IPS-NIHi7 (cell line): ENCODE measurements around the gene ZBTB12.

ENCODE experiments used
- DNase-seq: peaks from one replicate; pipeline ENCODE4 v3.0.0; 2012; ENCODE audit warnings: mixed read lengths; ENCODE audit errors: extremely low spot score

The ZBTB12 gene

DNA sequence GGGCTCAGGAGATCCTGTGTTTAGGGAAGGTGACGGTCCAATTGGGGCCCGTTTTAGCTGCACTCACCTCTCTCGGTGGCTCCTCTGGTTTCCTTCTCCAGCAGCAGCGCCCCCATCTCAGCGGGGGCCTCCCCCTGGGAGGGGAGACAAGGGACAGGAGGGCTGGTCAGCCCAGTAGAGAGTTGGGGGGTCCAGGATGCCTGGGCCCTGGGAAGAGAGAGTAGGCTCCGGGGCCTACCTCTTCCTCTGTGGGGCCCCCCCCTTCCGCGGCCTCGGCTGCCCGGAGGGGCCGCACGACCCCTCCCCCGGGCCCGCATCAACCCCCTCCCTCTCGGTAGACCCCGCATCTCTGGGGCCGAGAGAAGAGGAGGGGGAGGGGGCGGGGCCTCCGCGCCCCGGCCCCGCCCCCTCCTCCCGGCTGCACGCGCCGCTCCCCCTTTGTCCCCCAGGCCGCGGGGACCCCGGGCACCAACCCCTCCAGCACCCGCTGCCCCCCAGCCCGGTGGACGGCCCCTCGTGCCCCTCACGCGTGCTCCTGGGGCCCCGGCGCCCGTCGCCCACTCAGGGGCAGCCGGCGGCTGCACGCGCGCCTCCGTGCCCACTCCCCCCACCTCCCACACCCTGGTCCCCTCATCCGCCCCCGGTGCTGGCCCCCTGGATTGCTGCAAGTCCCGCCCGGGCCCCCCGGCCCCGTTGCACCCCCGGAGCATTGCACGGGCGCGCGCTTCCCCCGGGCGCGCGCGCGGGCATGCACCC, 4.9 kb downstream of the ZBTB12 start:
- peak; percentile 71 for DNase-seq

DNA sequence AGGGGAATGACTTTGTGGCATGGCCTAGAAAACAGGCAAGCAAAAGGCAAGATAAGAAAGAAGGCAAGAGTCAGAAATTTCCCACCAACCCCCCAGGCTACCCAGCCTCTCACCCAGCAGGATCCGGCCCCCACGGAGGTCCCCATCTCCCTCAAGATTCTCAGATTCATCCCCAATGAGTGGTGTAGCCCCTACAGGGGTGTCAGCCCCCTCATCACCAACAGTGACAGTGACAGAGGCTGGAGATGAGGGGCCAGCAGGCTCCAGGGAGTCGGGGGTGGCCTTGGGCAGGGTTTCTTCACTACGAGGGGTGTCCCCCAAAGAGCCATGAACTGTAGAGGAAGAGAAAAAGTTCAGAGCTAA, 5.4 kb downstream of the ZBTB12 start:
- no peak for DNase-seq

DNA sequence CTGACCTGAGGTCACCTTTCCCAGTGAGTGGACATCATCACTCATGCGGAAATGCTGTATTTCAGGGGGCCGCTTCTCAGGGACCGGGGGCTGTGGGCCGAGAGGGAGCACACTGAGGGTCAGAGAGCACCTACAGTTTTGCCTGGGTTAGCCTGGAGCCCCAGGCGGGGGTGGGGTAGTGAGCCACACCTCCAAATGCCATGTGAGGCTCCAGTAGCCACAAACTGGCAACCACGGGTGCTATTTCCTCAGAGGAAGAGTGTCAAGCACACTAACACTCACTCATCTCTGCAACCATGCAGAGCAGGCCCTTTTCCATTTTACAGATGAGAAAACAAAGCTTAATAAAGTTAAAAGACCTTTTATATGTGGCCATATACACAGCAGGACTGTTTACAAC, 9.1 kb downstream of the ZBTB12 start:
- DNase-seq: no peak

DNA sequence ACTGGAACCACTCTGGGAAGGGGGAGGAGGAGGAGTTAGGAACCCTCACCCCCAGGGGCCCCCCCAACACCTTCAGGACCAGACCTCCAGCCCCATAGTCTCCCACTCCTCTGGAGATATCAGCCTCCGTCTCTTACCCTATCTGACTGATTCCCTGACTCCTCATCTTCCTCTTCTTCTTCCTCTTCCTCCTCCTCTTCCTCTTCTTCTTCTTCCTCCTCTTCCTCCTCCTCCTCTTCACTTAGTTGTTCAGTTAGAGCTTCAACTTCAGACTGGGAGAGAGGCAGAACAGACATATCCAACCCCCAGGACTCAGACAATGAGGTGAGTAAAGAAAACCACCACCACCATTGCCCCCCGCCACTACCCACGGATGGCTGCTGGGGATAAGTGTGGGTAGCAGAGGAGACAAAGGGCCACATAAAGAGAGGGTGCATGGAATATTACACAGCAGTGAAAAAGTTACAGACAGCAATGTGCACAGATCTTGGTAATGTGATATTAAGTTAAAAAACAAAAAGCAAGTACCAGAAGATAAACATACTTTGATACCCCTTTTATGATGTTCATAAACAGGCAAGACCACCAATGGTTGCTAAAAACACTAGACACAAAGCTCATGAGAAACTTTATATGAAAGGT, 12.4 kb downstream of the ZBTB12 start:
- DNase-seq: peak; percentile 7

DNA sequence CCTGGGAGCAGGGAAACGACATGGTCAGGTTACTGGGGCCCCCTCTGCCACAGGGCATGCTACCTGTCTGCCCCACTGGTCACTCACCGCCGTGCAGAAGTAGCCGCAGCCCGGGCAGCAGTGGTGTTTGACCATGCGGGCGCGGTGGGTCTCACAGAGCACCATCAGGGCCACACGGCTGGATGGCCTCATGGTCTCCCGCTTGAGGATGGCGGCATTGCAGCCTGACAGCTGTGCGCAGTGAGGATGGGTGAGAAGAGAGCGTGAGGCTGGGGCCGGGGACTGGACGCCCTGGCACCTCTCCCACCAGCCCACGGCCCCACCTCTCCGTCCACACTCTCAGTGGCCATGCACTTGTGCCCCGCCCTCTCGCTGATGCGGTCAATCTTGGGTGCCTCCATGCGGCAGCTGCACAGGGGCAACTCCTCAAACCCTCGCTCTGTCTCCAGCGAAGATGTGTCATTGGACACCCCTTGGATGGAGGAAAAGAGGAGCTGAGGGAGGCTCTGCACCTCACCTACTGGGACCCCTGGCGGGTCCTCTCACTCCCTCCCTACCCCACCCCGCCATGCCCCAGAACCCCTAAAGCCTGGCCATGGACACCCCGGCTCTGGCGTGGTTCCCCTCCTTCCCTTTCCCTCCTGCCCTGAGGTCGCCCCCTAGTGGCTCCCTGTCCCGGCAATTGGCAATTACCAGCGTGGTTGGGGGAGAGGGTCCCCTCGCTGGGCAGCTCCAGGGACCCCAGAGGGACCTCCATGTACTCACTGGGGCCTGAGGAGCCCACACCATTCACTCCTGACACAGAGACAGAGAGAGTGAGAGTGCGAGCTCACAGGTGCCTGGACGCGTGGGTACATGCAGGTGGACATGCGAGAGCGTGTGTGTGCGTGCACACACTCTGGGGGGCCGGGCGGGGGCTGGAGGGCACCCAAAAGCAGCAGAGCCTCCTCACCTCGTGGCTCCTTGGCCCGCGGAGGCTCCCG, 13.3 kb downstream of the ZBTB12 start:
- DNase-seq: peak; percentile 71

DNA sequence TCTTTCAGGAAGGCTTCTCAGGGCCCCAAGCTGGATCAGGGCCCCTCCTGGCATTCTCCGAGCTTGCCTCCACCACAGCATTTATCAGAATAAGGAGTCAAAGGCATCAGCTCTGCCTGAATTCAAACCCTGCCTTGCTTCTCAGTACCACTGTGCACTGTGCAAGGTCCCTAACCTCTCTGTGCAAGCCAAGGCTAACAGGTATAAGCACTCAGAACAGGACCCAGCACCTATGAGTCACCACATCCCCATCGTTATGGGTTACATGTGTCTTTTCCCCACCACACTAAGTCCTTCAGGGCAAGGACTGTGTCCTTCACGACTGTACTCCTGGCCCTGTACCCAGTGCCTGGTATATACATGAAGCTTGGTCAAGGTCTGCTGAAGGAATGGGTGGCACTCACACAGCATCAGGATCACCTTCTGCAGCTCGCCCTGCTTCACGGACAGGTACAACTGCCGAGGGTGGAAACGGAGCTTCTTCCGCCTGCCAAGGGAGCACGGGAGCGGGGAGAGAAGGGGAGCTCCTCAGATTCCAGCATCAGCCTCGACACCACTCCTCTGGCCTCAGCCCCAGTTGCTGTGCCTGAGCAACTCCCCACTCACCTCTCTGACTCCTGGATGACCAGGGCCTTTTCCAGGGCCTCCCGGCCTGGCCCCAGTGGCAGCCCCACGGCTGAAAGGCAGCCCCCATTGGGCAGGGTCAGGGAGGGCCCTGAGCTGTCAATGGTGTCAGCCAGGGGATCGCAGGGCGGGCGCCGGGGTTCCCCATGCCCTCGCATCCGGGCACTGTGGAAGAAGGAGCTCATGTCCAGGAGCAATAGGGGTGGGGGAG, 14.5 kb downstream of the ZBTB12 start:
- DNase-seq: no peak

DNA sequence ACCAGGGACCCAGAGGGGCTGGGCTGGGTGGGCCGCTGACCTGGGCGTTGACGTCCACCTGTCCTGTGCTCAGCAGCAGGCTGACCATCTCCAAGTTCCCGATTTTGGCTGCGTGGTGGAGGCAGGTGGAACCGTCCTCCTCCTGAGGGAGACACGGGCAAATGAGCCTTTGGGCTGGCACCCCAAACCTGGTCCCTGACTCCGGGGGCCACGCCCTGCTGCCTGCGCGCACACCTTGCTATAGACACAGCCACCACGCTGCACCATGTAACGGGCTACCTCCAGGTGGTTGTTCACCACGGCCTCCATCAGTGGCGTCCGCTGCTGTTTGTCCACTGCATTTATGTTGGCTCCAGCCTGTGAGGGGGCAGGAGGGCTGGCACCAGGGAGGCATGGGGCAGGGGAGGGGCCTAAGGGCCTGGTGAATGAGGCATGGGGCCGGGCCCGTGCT, 15.3 kb downstream of the ZBTB12 start:
- no peak for DNase-seq

DNA sequence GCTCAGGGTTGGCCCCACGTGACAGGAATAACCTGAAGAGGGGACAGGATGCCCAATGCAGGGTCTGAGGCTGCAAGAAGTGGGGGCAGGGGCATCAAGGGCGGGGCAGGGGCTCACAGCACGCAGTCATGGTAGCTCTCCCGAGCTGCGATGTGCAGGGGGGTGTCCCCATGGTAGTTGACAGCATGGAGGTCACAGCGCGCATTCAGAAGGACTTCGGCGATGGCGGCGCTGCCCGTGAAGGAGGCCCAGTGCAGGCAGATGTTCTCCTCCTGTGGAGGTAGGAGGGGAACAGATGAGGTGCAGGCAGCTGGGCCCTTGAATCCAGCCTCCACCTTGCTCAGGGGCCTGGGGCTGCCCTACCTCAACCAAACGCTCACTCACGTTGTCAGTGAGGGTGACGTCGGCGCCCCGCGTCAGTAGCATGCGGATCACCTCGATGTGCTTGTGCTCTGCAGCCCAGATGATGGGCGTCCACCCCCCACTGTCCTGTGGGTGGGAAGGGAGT, 17.3 kb downstream of the ZBTB12 start:
- DNase-seq: no peak

DNA sequence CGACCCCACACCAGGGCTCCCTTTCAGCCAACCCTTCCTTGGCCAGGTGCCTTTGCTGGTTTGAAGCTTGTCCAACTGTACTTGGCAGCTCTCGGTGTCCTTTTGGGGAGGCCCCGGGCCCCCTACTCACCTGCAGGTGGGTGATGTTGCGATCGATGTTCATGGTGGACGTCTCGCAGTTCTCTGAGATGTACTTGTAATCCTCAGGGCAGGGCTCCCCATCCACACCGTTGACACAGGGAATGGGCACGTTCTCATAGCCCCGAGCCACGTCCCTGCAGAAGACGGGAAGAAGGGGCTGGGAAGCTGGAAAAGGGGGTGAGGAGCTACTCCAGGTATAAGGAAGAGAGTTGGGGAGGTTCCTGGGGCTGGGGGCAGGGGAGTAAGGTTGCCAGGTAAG, 18.2 kb downstream of the ZBTB12 start:
- no peak for DNase-seq

DNA sequence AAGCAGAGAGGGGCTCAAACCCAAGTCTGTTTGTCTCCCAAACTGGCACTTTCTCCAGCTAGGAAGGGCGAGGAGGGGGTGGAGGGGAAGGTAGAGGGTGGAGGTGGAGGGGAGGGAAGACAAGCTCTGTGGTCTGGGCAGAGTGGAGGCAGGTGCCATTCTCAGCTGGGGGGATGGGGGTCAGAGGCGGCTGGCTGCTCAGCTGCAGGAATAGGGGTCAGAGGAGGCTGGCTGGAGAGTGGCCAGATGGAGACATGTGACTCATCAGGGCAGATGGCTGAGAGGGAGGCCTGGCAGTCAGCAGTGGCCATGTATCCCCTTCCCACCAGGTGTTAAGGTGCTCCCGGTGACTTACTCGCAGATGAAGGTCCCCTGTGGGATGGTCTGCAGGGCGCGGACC, 19.5 kb downstream of the ZBTB12 start:
- DNase-seq: no peak

DNA sequence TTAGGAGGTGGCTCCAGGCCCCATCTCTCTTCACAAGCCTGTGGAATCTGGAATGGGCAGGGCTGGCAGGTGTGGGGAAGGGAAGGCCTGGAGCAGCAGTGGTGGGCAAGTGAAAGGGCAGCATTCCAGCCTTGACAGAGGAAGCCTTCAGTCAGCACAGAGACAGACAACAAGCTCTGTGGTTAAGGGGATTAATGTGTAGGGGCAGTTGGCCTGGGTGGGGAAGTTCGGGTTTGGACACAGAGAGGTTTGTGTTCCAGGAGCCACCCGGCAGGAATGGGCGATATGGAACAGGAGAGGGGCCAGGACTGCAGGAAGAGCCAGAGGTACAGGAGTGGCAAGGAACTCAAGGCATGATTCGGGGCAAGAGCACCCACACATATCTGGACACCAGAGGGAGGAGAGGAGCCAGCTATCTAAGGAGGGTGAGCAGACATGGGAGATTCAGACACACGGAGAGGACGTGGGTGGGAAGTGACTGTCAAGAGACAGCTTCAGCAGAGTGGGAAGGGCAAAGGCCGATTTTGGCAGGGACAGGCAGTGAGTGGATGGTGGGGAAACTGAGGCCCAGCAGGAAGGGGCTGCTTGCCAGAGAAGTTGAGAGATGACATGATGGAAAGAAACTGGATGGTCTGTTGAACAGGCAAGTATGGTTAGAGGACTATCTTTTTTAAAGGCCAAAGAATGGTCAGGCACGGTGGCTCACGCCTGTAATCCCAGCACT, 20.6 kb downstream of the ZBTB12 start:
- no peak for DNase-seq

DNA sequence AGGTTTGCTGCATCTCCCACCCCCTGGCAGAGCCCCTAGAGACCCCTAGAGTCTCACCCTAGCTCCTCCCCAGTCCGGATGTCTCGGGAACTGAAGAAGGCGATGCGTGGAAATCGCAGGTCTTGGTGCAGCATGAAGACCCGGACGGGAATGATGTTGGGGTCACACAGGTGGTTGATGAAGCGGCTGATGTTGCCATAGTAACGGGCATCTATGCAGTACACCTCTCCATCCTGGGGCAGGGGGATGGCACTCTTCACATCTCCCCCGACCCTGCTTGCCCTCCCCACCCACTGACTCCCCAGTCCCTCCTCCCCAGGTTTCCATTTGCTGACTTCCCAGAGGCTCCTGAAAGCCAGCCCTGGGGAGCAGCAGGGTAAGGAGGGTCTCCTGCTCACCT, 21.3 kb downstream of the ZBTB12 start:
- no peak for DNase-seq

DNA sequence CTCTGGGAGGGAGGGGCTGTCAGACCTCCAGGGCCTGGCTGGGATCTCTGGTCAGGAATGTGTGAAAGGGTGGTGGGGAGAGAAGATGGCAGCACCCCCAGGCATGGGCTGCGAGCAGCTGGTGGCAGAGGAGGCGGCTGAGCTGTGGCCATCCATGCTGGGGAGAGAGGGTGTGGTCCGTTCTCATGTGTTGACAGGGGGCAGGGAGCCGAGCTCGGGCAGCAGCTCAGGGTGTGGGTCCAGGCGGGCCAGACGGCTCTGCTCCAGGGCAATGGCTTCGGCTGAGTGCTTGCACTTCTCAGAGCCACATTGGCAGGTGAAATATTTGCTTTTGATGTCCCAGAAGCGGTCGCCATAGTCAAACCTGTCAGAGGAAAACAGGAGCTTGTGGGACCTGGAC, 22.0 kb downstream of the ZBTB12 start:
- no peak for DNase-seq

DNA sequence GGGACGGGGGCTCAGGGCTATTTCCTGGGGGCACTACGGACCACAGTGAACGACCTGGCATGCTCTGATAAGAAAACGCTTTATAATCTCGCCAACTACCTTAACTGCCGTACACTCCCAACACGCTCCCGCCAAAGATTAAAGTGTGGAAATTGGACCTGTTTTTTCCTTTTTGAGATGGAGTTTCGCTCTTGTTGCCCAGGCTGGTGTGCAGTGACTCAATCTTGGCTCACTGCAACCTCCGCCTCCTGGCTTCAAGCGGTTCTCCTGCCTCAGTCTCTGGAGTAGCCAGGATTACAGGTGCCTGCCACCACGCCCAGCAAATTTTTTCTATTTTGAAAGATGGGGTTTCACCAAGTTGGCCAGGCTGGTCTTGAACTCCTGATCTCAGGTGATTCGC, 22.7 kb downstream of the ZBTB12 start:
- DNase-seq: no peak

DNA sequence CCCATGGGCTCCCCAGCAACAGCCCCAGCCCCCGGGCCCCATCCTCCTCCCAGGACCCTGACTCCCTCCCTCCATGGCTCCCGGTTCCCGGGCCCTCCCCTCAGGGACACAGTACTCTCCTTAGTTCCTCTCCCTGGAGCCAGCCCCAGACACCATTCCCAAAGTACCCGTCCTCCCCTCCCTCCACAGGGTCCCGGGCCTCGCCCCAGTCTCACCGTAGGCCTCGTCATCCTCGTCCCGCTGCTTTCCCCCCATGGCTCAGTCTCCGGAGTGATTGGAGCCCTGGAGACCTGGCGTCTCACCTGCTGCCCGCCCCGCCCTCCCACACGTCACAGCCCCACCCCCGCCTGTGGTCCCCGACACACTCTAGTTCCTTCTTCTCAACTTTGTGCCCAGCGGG, 23.2 kb downstream of the ZBTB12 start, which contains the start of gene SLC44A4:
Gene SLC44A4, minus strand, starts transcription at position 272 of the 400 bp plus-strand sequence. Its CDS starts 17 bp downstream, at position 255.
- peak; percentile 74 for DNase-seq

DNA sequence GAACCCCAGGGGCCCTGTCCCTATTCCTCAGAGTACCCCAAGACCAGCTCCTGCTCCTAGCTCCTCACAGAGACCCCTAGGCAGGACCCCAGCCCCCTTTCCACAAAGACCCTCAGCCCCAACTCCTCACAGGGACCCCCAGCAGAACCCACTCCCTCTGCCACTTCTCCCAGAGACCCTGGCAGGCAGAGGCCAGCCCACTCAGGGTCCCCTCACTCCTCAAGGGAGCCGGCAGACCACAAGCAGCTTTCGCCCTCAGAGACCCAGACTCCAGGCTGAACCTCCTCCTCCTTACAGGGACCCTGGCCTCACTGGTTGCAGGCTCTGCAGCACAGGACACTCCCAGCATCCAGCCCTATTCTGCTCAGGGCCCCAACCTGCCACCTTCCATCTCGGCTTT, 23.7 kb downstream of the ZBTB12 start:
- DNase-seq: no peak

DNA sequence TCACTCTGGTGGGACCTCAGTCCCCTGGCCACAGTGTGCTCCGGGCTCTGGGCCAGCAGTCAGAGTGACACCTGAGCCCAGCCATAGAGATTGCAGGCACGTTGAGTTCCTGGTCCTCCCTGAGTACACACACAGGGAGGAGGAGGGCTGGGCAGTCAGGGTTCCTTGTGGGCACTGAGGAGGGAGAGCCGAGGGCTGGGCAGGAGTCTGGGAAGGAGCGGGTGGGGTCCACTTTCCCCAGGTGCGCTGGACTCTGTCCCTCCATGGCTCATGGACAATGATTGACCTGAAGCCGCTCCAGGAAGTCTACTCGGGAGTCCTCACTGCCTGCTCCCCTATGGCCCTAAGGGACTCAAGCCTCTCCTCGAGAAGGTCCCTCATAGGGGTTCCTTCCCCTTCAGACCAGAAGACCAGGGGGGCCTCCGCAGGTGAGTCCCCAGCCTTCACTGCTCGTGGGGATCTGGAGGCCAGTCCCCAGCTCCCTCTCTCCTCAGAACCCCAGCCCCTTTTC, 24.2 kb downstream of the ZBTB12 start:
- no peak for DNase-seq

DNA sequence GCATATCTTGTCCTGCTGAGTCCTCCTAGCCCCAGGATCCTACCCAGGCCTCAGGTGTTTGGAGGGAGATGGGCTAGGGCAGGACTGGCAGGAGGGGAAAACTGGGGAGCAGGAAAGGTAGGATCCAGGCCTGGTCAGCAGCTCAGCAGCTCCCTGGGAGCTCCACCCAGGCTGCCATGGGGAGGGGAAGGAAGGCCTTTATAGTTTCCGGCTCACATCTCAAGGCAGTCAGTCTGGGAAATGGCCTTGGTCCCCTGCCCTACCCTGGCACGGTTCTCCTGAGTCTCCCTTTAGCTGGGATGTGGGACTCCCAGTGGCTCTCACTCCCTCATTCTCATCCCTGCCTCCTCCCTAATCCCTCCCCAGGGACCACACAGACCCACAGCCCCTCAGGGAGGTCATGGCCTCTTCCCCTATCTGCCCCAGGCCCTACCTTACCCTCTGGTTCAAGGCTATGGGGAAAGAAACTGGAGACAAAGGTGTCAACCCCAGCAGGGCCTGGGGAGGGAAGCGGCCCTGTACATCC, 24.7 kb downstream of the ZBTB12 start:
- no peak for DNase-seq

DNA sequence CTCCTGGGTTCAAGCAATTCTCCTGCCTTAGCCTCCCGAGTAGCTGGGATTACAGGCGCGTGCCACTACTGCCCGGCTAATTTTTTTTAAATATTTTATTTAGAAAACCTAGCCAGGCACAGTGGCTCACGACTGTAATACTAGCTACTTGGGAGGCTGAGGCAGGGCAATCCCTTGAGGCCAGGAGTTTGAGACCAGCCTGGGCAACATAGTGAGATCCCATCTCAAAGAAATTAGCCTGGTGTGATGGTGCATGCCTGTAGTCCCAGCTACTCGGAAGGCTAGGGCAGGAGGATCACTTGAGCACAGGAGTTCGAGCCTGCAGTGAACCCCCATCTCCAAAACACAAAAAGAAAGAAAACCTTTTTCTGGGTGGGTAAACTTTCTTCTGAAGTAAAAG, 25.5 kb downstream of the ZBTB12 start:
- DNase-seq: no peak

DNA sequence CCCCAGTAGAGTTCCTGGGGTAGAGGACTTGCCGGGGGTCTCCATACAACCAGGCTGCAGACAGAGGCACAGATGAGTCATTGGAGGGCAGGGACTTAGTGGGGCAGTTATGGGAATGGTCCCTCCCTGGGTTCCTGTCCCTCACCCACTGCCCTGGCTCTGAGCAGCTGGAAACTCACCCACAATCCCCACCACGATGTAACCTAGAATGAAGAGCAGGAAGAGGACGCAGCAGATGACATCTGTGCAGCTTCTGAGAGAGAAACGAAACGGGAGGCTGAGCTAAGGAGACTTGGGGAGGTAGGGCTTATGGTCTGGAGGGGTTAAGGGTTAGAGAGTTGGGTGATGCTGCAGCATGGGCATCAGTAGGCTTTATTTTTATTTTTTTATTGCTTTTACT, 26.0 kb downstream of the ZBTB12 start:
- DNase-seq: no peak
